MV-4-11 (cell line): ENCODE measurements around the gene CMPK2.

Source experiments
- DNase-seq: peaks from one replicate; lab custom pipeline; 2025; lab: John Stamatoyannopoulos, UW

Gene CMPK2

DNA sequence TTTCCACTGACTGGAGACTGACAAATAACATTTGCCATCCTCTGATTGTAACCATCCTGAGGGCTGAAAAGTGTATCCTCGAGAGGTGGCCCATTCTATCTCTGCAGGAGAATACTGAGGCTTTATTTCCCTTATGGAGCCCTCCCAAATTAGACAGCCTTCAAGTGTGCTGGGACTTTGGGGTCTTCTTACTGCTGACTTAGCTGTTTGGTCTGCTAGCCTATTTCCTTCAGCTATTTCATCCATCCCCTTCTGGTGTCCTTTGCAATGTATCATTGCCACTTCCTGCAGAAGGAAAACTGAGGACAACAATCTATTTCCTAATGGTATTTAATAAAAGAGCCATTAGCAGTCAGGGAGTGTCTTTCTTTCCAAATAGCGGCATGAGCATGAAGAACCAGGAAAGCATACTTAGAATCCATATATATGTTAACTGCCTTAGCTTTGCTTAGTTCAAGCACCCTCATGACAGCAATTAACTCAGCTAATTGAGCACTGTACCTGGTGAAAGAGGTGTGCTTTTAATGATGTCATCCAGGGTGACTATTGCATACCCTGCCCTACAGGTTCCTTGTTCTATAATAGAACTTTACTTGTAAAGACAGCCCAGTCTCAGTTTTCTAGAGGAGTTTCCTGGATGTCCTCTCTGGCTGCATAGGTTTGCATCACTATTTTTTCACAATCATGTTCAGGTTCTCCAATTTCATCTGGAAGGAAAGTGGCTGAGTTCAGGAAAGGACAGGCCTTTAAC, 24.0 kb downstream of the CMPK2 start:
- DNase-seq, result no peak

- no peak for DNase-seq
Observed at GRCh38 chr2:6838673-6839319, 26.9 kb downstream of the CMPK2 start.

DNA sequence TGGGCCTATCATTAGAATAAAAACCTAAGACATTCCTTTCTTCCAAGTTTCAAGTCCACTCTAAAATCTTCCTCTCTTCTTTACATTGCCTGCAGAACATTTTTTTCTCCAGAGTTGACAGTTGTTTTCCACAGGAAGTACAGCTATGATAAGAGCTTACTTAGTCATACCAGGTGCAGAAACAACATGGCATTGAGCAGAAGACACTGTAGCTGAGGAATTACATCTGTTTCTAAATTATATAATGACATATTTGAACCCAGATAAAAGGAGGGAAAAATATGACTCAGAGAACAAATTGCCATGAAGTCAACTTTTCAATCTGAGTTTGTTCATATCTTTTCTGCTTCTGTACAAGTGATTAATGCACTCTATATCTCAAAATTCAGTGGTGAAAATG, 30.2 kb downstream of the CMPK2 start:
- DNase-seq, result no peak

DNA sequence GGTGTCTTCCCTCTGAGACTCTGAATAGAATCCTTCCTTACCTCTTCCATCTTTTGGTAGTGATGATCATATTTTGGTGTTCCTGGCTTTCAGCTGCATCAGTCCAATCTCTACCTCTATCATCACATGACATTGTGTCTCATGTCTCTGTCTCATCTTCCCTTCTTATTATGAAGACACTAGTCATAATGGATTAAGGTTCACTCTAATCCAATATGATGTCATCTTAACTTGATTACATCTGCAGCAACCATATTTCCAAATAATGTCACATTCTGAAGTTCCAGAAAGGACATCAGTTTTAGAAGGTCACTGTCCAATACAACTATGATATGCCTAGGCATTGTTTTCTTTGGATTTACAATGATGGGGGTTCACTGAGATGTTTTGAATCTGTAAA, 31.5 kb downstream of the CMPK2 start:
- DNase-seq, result no peak

- DNase-seq, result no peak
Observed at GRCh38 chr2:6833300-6833604, 32.5 kb downstream of the CMPK2 start.

- no peak for DNase-seq
Observed at GRCh38 chr2:6832596-6833299, 33.0 kb downstream of the CMPK2 start.

DNA sequence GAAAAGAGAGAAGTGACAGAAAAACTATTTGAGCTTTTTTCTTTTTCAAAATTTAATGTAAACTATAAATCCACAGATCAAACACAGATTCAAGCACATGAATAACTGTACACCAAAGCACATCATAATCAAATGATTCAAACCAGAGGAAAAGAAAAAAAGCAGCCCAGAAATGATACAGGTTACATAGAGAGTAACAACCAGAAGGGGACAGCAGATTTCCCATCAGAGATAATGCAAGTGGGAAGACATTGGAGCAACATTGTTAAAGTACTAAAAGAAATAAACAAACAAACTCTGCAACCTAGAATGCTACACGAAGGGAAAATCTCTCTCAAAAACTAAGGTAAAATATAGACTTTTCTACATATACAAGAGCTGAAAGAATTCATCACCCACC, 34.5 kb downstream of the CMPK2 start:
- DNase-seq, result no peak

GRCh38 chr2:6828299-6828584, 37.5 kb downstream of the CMPK2 start:
- peak; percentile 39 for DNase-seq

DNA sequence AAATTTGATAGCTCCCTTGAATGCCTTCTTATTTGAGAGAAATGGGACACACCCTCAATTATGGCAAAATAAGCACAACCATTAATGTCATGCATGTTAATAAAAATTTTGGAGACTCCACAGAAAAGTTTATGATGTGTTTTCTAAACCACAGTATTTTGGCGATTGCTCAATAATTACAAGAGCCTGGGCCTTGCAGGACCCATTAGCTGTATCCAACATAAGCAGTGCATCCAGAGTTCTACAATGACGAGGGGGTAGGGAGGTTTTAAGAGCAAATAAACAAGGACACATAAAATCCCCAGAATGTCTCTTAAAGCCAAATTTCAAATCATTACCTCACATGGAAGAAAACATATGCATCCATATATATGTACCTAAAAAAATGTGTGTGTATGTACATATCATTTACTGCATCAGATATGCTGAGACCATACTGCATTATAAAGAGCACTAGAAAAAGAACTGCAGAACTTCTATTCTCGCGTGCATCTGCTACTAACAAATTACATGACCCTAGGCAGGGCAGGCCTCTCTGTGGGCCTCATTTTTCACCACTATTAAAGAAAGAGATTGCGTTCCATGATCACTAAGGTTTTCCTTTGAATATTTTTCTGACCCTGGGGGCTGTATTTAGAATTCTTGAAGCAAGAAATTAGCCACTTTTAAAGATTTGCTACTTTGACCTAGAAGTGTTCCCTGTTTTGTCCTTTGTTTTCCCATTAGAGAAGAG, 38.0 kb downstream of the CMPK2 start:
- no peak for DNase-seq

DNA sequence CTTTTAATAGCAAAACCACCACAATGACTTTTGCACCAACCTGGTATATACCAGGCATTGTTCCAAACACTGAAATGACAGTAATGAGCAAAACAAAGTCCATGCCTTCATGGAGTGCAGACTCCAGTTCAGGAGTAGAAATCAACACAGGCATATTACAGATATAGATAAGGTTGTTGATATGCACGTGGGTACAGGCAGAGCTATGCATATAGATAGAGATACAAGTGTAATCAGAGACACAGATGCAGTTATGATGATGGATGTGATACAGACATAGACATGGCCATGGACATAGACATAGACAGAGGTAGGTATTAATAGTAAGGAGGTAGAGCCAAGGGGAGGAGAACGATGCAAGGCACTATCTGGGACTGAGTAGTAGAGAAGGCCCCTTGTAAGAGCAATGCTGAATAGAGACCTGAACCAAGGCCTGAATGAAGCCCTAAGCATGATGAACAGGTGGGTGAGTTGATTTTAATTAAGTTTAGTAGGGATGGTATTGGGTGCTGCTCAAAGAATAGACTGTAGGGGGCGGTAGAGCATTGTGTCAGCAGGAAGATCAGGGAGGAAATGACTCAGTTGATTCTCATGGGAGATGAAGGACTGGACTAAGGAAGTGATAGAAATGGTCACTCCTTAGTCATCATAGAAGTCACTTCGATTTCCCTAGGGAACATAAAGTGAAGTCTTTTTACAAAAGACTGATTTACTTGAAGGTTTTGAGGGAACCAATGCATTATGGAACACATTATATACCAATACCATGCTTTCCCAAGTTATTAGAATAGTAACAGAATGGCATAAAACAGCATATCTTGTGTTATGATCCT, 39.4 kb downstream of the CMPK2 start:
- peak; percentile 83 for DNase-seq

DNA sequence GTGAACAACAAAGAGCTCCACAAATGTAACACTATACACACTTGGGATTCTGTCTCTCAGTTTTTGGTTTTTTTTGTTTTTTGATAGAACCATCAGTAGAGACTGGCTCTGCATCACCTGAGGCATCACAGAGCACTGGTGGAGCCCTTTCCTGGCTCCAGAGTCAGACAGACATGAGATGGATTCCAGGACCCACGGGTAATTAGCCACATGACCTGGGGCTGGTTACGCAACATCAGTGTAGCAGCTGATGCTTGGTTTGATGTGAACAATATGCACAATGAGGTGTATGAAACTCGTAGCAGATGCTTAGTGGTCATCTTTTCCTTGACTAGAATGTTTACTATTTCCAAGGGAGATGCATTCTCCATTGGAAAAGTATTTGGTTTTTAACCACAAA, 40.7 kb downstream of the CMPK2 start:
- no peak for DNase-seq

GRCh38 chr2:6823111-6823510, 42.6 kb downstream of the CMPK2 start:
- no peak for DNase-seq

DNA sequence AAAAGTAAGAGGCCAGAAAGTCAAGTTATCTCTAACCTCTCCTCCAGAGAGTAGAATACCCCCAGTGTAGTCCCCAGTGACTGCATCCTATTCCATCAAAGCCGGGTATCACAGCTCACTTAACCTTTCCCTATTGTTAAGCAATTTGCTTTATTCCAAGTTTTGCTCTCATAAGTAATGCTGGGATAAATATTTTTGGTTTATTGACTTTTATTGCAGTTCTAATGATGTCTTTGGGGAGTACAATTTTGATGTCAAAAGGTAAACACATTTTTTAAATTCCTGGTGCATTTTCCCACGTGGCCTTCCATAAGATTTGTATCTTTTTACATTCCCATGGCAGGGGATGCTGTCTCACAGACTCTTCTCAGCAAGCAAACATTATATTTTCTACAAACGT, 43.3 kb downstream of the CMPK2 start:
- DNase-seq, result no peak

DNA sequence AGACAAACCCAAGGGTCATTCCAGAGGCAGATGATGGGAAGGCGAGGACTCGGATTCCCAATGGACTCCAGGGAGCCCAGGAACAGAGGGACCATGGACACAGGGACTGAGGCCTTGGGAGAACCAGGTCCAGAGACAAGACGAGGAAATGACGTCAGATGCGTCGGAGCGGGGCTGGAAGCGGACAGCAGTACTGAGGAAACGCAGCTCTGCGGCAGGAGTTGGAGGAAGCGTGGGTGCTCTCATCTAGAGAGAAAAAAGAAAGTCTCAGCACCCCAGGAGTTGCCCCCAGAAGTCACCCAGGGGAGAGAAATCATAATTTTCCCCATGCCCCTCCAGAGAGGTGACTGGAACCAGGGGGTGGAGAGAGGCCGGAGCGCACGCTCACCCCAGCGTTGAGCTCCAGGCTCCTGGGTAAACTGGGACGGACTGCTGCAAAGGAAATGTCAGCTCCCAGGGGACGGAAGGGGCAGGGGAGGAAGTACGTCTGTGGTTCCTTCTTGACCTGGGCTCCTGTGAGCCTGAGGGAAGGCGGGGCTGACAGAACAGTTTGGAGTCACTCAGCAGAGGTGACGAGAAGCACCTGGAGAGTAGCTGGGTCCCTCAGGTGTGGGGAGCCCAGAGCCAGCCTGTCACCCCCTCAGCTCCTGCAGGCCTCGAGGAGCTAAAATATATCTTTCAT, 44.7 kb downstream of the CMPK2 start:
- DNase-seq, result no peak

GRCh38 chr2:6820236-6820635, 45.5 kb downstream of the CMPK2 start:
- no peak for DNase-seq

DNA sequence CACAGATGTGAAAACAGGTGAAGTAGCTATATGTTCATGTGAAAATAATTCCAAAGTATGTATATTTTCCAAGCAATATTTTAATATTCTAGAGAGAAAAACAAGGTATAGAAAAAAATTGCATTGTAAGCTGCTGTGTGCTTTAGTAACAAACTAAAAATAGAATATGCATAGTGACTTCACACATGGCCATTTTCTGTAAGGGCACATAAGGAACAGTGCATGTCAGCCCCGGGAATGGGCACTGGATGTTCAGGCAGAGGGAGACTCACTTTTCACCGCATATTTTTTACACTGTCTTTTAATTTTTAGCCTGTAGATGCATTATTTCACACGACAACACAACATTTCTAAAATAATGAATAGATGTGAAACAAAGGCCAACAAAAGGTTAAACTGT, 46.0 kb downstream of the CMPK2 start:
- DNase-seq, result no peak

DNA sequence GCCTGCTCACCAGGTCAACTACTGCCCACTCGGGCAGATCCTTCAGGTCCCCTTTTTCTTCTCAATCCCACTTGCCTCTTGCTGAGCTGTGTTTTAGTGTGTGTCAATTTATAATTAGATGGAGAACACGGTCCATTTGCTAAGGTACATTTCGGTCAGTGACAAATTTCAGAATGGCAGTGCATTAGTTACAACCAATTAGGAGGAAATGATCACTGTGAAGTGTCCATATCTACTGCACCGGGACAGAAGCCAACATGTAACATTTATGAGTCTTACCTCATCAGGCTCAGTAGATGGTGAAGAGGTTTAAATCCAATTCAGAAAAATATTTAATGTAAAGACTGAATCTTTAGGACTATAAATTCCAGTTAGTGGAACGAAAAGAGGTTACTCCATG, 47.7 kb downstream of the CMPK2 start:
- no peak for DNase-seq

GRCh38 chr2:6814869-6815268, 50.8 kb downstream of the CMPK2 start:
- DNase-seq, result no peak

GRCh38 chr2:6814312-6814711, 51.4 kb downstream of the CMPK2 start:
- DNase-seq, result no peak

DNA sequence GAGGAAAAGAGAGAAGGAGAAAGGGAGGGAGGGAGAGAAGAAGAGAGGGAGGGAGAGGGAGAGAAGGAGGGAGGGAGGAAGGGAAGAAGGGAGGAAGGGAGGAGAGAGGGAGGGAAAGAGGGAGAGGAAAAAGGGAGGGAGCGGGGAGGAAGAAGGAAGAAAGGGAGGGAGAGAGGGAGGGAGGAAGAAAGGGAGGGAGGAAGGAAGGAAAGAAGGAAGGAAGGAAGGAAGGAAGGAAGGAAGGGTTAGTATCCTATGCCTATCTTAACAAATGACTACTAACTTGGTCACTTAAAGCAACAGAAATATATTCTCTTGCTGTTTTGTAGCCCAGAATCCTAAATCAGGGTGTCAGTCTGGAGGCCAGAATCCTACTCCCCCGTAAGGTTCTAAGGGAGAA, 52.1 kb downstream of the CMPK2 start:
- DNase-seq, result no peak

GRCh38 chr2:6812857-6813530, 52.7 kb downstream of the CMPK2 start:
- no peak for DNase-seq
